Activated CD8-positive, alpha-beta T cell treated with anti-CD3 and anti-CD28 coated beads for 36 hours (primary cell): ENCODE results near the gene RPIA. TPM values are rescaled to one million over a fixed set of nuclear protein-coding genes. Genes with fewer than 3 reads are reported as not detected.

ENCODE experiments used
- ATAC-seq: fragments of 200-7000 bp; cut with Tn5 transposase; one replicate; pipeline ENCODE4 v1.10.0; 2021; ENCODE audit warnings: mild to moderate bottlenecking, moderate library complexity
- CTCF ChIA-PET: fragments of 350-600 bp; sonication (Branson Sonifier 250); formaldehyde crosslinking; loops from one replicate; lab custom pipeline; 2021; ENCODE audit warnings: antibody characterized with exemption; lab: Charles Lee
- POLR2A ChIA-PET: fragments of 350-600 bp; sonication (Branson Sonifier 250); formaldehyde crosslinking; loops from one replicate; lab custom pipeline; 2021; ENCODE audit warnings: antibody characterized with exemption; lab: Charles Lee
- DNase-seq: peaks from one replicate; pipeline ENCODE4 v3.0.0-alpha.2; 2020
- H3K27ac Mint-ChIP-seq: one replicate; pipeline ENCODE4 v1.8.0; 2021; ENCODE audit warnings: mild to moderate bottlenecking, mixed read lengths
- H3K27me3 Mint-ChIP-seq: one replicate; pipeline ENCODE4 v1.8.0; 2021; ENCODE audit warnings: mixed read lengths
- H3K36me3 Mint-ChIP-seq: one replicate; pipeline ENCODE4 v1.8.0; 2021; ENCODE audit warnings: low read depth, mixed read lengths
- H3K4me1 Mint-ChIP-seq: one replicate; pipeline ENCODE4 v1.8.0; 2021; ENCODE audit warnings: low read depth, mixed read lengths
- H3K4me3 Mint-ChIP-seq: one replicate; pipeline ENCODE4 v1.8.0; 2021; ENCODE audit warnings: mild to moderate bottlenecking, moderate library complexity, mixed read lengths
- H3K9me3 Mint-ChIP-seq: one replicate; pipeline ENCODE4 v1.8.0; 2021; ENCODE audit warnings: mixed read lengths
- intact Hi-C: fragments of 100-400 bp; cut with micrococcal nuclease; formaldehyde crosslinking; loops from one replicate; pipeline ENCODE4 v1.10.0; 2022
- total RNA-seq, 2 experiments: library from RNA; stranded (reverse); gene quantifications; one replicate each; pipeline ENCODE4 v1.2.3, GENCODE V29; 2021
- TF ChIP-seq, protein P1 (sequence below): fragments of 200-600 bp; IDR thresholded peaks from one replicate; pipeline ENCODE4 v1.8.0; 2022; ENCODE audit warnings: antibody characterized with exemption, mild to moderate bottlenecking

RPIA gene
- total RNA-seq, 2 experiments from 2014 or later, result 79.4 to 81.0 TPM

DNA sequence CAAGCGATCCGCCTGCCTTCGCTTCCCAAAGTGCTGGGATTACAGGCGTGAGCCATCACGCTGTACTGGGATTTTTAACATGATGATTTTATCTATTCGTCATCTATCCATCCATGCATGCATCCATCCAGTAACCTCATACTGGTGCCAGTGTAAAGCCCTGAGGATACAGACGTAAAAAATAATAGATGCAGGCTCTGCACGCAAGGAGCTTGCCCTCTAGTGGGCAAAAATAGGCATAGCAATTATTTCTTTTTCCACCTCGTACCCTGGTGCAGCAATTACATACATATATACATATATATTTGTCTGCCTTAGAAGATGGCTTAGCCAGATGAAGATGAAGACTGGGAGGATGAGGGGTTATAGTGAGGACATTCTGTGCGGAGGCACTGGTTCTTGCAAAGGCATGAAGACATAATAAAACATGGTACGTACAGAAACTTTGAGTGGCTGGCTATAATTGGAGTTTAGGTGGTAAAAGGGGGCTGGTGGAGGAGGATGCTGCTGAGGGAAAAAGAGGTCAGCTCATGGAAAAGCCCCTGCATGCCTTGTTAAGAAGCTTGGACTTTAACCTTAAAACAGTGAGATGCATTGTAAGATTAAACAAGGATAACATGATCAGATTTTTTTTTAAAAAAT lies 19.6 kb upstream of the RPIA start:
- Mint-ChIP-seq H3K4me1 (no peaks in the 10 kb centered on the region), H3K36me3 (no peaks in the 10 kb centered on the region), H3K27me3 (no peaks in the 10 kb centered on the region), H3K27ac (no peak overlapping the region), H3K4me3 (no peak overlapping the region), H3K9me3 (no peaks in the 10 kb centered on the region)
- POLR2A ChIA-PET, result no interaction called here
- CTCF ChIA-PET, result interaction anchor here (0.6 to 9.2 kb wide), 31 partner anchors 8 to 293 kb away, joined by 3 to 191 read pairs (median 7); partner anchors contain the start of genes EIF2AK3 and RPIA
- peak; percentile 70 for ATAC-seq
- TF ChIP-seq, protein P1, sequence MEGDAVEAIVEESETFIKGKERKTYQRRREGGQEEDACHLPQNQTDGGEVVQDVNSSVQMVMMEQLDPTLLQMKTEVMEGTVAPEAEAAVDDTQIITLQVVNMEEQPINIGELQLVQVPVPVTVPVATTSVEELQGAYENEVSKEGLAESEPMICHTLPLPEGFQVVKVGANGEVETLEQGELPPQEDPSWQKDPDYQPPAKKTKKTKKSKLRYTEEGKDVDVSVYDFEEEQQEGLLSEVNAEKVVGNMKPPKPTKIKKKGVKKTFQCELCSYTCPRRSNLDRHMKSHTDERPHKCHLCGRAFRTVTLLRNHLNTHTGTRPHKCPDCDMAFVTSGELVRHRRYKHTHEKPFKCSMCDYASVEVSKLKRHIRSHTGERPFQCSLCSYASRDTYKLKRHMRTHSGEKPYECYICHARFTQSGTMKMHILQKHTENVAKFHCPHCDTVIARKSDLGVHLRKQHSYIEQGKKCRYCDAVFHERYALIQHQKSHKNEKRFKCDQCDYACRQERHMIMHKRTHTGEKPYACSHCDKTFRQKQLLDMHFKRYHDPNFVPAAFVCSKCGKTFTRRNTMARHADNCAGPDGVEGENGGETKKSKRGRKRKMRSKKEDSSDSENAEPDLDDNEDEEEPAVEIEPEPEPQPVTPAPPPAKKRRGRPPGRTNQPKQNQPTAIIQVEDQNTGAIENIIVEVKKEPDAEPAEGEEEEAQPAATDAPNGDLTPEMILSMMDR, result peak; percentile 91
- peak; percentile 14 for DNase-seq
- intact Hi-C loops, result loop anchor here (1.0 kb wide), 1 partner anchor 81 kb away; no protein-coding TSS in a partner anchor

DNA sequence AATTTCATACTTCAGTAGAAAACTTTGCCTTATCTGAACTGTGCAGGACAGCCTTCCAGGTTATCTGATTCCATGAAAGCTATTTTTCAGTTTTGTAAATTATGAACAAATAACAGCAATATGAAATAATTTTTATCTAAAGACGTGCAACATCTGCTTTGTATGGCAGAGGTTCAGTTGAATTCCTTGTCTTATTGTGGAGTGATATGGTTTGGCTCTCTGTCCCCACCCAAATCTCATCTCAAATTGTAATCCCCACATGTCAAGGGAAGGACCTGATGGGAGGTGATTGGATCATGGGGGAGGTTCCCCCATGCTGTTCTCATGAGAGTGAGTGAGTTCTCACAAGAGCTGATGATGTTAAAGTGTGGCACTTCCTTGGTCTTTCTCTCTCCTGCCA lies 18.1 kb upstream of the RPIA start:
- no peak for ATAC-seq
- H3K9me3 Mint-ChIP-seq, result no peaks in the 10 kb centered on the region
- H3K27ac Mint-ChIP-seq, result no peak overlapping the region
- DNase-seq, result no peak
- TF ChIP-seq, protein P1, result no peak
- intact Hi-C loops, result no loop called here
- no peaks in the 10 kb centered on the region for H3K36me3 Mint-ChIP-seq
- no peak overlapping the region for H3K4me3 Mint-ChIP-seq
- CTCF ChIA-PET, result interaction anchor here (0.9 to 9.2 kb wide), 6 partner anchors 9 to 103 kb away, joined by 3 to 191 read pairs (median 10); no protein-coding TSS in a partner anchor
- POLR2A ChIA-PET, result interaction anchor here (0.9 kb wide), 1 partner anchor 17 kb away, joined by 4 read pairs; no protein-coding TSS in a partner anchor
- no peaks in the 10 kb centered on the region for H3K4me1 Mint-ChIP-seq
- no peaks in the 10 kb centered on the region for H3K27me3 Mint-ChIP-seq

DNA sequence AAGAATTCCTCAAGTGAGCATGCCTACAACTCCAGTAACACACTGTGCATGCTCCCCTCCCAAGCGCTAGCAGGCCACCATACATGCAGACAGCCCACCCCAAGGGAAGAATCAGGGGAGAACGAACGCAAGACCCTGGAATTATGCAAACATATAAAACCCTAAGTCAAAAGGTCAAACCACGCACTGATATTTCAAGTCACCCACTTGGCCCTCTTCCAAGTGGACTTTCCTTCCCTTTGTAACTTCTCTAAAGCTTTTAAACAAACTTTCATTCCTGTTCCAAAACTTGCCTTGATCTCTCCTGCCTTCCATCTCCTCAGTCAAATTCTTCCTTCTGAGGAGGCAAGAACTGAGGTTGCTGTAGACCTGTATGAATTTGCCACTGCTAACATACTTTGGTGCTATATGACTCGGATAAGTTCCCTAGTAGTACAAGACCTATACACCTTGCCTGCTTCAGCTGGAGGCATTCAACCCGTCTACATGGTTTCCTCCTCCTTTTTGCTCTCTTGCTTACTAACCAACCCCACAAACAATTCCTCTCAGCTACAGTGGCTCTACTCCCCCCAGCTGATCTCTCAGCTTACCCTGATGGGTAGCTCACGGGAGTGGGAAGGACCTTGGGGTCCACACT lies 11.1 kb upstream of the RPIA start:
- intact Hi-C loops, result no loop called here
- no peaks in the 10 kb centered on the region for H3K4me1 Mint-ChIP-seq
- H3K27ac Mint-ChIP-seq, result no peak overlapping the region
- ATAC-seq, result no peak
- peaks cover 2% of the 10 kb centered on the region for H3K27me3 Mint-ChIP-seq
- no peak overlapping the region for H3K4me3 Mint-ChIP-seq
- CTCF ChIA-PET, result interaction anchor here (3.1 kb wide), 1 partner anchor 10 kb away, joined by 20 read pairs; no protein-coding TSS in a partner anchor
- peaks cover 6% of the 10 kb centered on the region for H3K36me3 Mint-ChIP-seq
- TF ChIP-seq, protein P1, result no peak
- peaks cover 15% of the 10 kb centered on the region for H3K9me3 Mint-ChIP-seq
- POLR2A ChIA-PET, result interaction anchor here (0.9 kb wide), 1 partner anchor 206 kb away, joined by 4 read pairs; no protein-coding TSS in a partner anchor
- DNase-seq, result no peak

DNA sequence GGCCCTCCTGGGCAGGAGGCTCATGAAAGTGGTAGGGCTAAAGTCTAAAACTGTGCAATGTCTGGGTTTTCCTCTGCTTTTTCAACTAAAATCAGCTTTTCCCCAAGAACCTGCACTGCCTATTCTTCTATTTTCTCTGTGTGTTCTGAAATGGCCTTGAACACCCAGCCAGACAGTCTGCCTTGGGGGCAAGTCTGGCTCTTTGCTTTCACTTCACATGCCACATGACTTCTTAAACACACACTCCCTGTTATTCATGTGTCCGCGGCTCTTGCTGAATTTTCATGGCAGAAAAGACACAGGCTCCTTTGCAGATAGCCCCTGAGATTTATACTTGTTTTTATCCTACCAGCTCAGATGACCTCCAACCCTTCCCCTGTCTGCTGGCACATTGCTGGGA lies 10.6 kb upstream of the RPIA start:
- POLR2A ChIA-PET, result no interaction called here
- Mint-ChIP-seq H3K4me3 (no peak overlapping the region), H3K36me3 (peaks cover 6% of the 10 kb centered on the region), H3K27ac (no peak overlapping the region), H3K27me3 (peaks cover 2% of the 10 kb centered on the region), H3K4me1 (no peaks in the 10 kb centered on the region), H3K9me3 (peaks cover 15% of the 10 kb centered on the region)
- DNase-seq, result no peak
- no peak for ATAC-seq
- CTCF ChIA-PET, result interaction anchor here (3.1 kb wide), 1 partner anchor 10 kb away, joined by 20 read pairs; no protein-coding TSS in a partner anchor
- TF ChIP-seq, protein P1, result no peak
- intact Hi-C loops, result no loop called here
